Transverse colon (tissue), 4 donors: ENCODE results near the gene KCTD11. TPM values are rescaled to one million over a fixed set of nuclear protein-coding genes. Genes with fewer than 3 reads are reported as not detected.

Source experiments
- DNase-seq: peaks from one replicate; pipeline ENCODE4 v3.0.0-alpha.2; 2019
- H3K27ac ChIP-seq, 4 donors: fragments of 200-600 bp; sonication (generic); 2 replicates each; pipeline ENCODE4 v1.5.1; 2016 to 2018; ENCODE audit warnings: inconsistent platforms in 4 of 4
- H3K27me3 ChIP-seq: fragments of 200-600 bp; sonication (generic); 2 replicates; pipeline ENCODE4 v1.5.1; 2017; ENCODE audit warnings: inconsistent platforms
- H3K36me3 ChIP-seq, 4 donors: fragments of 200-600 bp; sonication (generic); 2 replicates each; pipeline ENCODE4 v1.5.1; 2017 to 2019; ENCODE audit warnings: inconsistent platforms in 4 of 4
- H3K4me1 ChIP-seq, 4 donors: fragments of 200-600 bp; sonication (generic); 2 replicates each; pipeline ENCODE4 v1.5.1; 2017 to 2020; ENCODE audit warnings: inconsistent platforms in 4 of 4
- H3K4me3 ChIP-seq, 4 donors: fragments of 200-600 bp; sonication (generic); 1 replicate in 1 of 4; 2 replicates in 3 of 4; pipeline versions ENCODE4 v1.5.1 to v1.6.1; 2017 to 2019; ENCODE audit warnings: inconsistent platforms in 4 of 4
- H3K9me3 ChIP-seq, 2 donors: fragments of 200-600 bp; sonication (generic); 2 replicates each; pipeline ENCODE4 v1.5.1; 2017 to 2019; ENCODE audit warnings: inconsistent platforms in 2 of 2
- CTCF ChIP-seq, 5 experiments: fragments of 200-600 bp in 3 of 5; fragments of 450-650 bp in 2 of 5; sonication (generic) in 3 of 5; IDR thresholded peaks; 1 replicate in 2 of 5; 2 replicates in 3 of 5; pipeline ENCODE4 v1.5.1; 2016 to 2017; ENCODE audit warnings: antibody characterized with exemption in 5 of 5, inconsistent platforms in 3 of 5, mild to moderate bottlenecking in 2 of 5, moderate library complexity in 1 of 5
- EP300 ChIP-seq: sonication (generic); formaldehyde crosslinking; IDR thresholded peaks from one replicate; pipeline ENCODE4 v1.6.1; 2017; ENCODE audit warnings: antibody characterized with exemption, low read depth
- POLR2A ChIP-seq: fragments of 450-650 bp; IDR thresholded peaks from one replicate; pipeline ENCODE4 v1.6.1; 2016; ENCODE audit warnings: antibody characterized with exemption, mild to moderate bottlenecking, moderate library complexity
- POLR2AphosphoS5 ChIP-seq, 3 donors: sonication (generic); formaldehyde crosslinking; IDR thresholded peaks; one replicate each; pipeline ENCODE4 v1.6.1; 2016; ENCODE audit warnings: antibody characterized with exemption in 3 of 3
- WGBS, 2 donors: methylation state at CpG; one replicate each; pipeline ENCODE4 v1.1.5; 2018; ENCODE audit warnings: low coverage in 1 of 2; 5-methylcytosine and 5-hydroxymethylcytosine counted together
- in situ Hi-C, 4 donors: fragments of 200-750 bp; cut with MboI; loops; one replicate each; pipeline versions ENCODE4 v1.15.0 to v1.15.1; 2017; ENCODE audit warnings: low sequenced_read_pairs in 3 of 4, low pct_ligation_motif_present in 1 of 4, low pct_unique_long_range_greater_than_20kb in 1 of 4
- intact Hi-C: fragments of 100-400 bp; cut with DNase I; formaldehyde crosslinking; loops from one replicate; pipeline ENCODE4 v1.15.1; 2023; ENCODE audit warnings: low total_unique reads
- total RNA-seq, 4 donors: library from RNA; depleted of rRNA; stranded (reverse); fragments of >200 nt; gene quantifications; one replicate each; pipeline ENCODE4 v1.1.0, GENCODE V29; 2016

Gene KCTD11
- 10 to 100 TPM in 1 of 4 donors, 1 to 10 TPM in 3; 1.2 to 10.8 (median 7.8) TPM for total RNA-seq

GRCh38 chr17:7351665-7352502, at the start of gene KCTD11:
TSS of gene KCTD11 (plus strand) at chr17:7352162.
- H3K4me3 ChIP-seq, result peak within 1 kb of the TSS; percentile 68 to 88 (median 74)
- H3K9me3 ChIP-seq, result no peaks in the 10 kb centered on the region
- in situ Hi-C loops, result loop anchor here in 1 of 4 donors (10.0 kb wide), 1 partner anchor 83 kb away; the partner anchor contains the start of genes FGF11 and TMEM102
- peak; percentile 95 for DNase-seq
- 9% methylated on average over 26 of the region's 91 CpGs; no CpG with 5 or more reads in 1 of the 2 donors for WGBS, 2 donors
- peaks cover 7 to 58% (median 42%) of the 10 kb centered on the region in 4 donors for H3K4me1 ChIP-seq
- H3K27ac ChIP-seq, result peak within 1 kb of the TSS; percentile 92 to 98 (median 98)
- no peaks in the 10 kb centered on the region for H3K36me3 ChIP-seq
- peak; percentile 72 to 87 (median 77) for TF ChIP-seq POLR2AphosphoS5 (IDR thresholded peaks at IDR 0.05)
- peak; percentile 78 for TF ChIP-seq POLR2A
- TF ChIP-seq EP300, result no peak
- TF ChIP-seq CTCF (IDR thresholded peaks at IDR 0.05), result peak in 3 of 5 experiments; percentile 44 to 77 (median 62)
- intact Hi-C loops, result loop anchor here (10.0 kb wide), 1 partner anchor 203 kb away; the partner anchor contains the start of gene TNFSF13
- no peaks in the 10 kb centered on the region for H3K27me3 ChIP-seq

GRCh38 chr17:7304179-7304578, 47.8 kb upstream of the KCTD11 start:
- H3K36me3 ChIP-seq, result no peaks in the 10 kb centered on the region
- TF ChIP-seq CTCF (IDR thresholded peaks at IDR 0.05) (no peak), EP300 (no peak)
- in situ Hi-C loops (no loop called here), intact Hi-C loops (no loop called here)
- DNase-seq, result no peak
- 92 to 100% methylated on average over 5 to 7 of the region's 7 CpGs for WGBS, 2 donors
- no peaks in the 10 kb centered on the region for H3K9me3 ChIP-seq
- no peak overlapping the region for H3K4me3 ChIP-seq
- H3K27me3 ChIP-seq, result no peaks in the 10 kb centered on the region
- no peak overlapping the region for H3K27ac ChIP-seq
- H3K4me1 ChIP-seq, result peaks cover 2 to 10% (median 7%) of the 10 kb centered on the region in 4 donors

GRCh38 chr17:7306911-7307685, 44.9 kb upstream of the KCTD11 start, which contains the start of gene EIF5A:
TSS of gene EIF5A (plus strand) at chr17:7307628. CDS start at chr17:7309636, 2,008 bp downstream.
- 1% methylated on average over 64 of the region's 64 CpGs; no CpG with 5 or more reads in 1 of the 2 donors for WGBS, 2 donors
- Histone ChIP-seq H3K27me3 (no peaks in the 10 kb centered on the region), H3K27ac (peak within 1 kb of the TSS; percentile 99 to 100 (median 100)), H3K4me3 (peak within 1 kb of the TSS; percentile 85 to 99 (median 96)), H3K9me3 (no peaks in the 10 kb centered on the region), H3K4me1 (peaks cover 11 to 30% (median 24%) of the 10 kb centered on the region in 4 donors), H3K36me3 (peaks cover 0 to 23% (median 12%) of the 10 kb centered on the region in 4 donors)
- intact Hi-C loops, result no loop called here
- in situ Hi-C loops, result no loop called here
- DNase-seq, result peak; percentile 100
- TF ChIP-seq POLR2AphosphoS5 (IDR thresholded peaks at IDR 0.05), result peak; percentile 93 to 97 (median 94)
- no peak for TF ChIP-seq CTCF (IDR thresholded peaks at IDR 0.05)
- TF ChIP-seq EP300, result no peak
- peak; percentile 89 for TF ChIP-seq POLR2A
